ENCODE results near the gene REPIN1. TPM values are rescaled to one million over a fixed set of nuclear protein-coding genes. Genes with fewer than 3 reads are reported as not detected.

Gene REPIN1
- polyA plus RNA-seq, 1 of the 3 experiments (the other 2 are of a cell fraction), result 91.6 TPM

DNA sequence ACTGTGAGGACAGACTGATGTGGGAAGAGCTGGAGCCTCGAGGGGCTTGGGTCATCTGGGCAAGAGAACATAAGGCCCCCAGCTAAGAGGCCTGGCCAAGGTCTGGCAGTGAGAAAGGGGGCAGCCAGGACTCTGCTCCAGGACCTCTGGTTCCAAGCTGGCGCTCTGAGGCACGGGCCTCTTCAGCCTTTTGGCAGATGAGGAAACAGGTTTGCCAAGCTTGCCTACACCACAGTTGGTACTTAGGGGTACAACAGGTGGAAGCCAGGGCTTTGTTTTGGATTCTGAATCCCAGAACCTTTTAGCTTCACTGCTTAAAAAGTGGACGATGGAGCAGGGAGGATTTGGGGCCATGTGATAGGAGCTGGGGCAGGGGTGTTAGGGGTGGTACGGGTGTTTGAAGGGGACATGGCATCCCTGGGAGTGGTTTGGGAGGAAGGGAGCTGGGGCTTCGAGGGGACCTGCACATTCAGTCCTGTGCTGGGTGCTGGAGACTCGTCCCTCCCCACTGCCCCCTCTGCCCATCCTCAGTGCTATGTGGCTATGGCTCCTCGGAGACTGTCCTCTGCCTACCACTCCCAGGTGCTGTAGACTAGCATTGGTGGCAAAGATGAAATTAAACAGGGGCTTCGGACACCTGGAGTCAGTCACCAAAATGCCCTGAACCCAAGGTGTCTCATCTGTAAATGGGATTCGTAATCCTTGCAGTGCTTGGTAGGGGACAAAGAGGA lies 40.8 kb downstream of the REPIN1 start:
- 76% methylated on average over 8 of the region's 10 CpGs for WGBS (ENCODE audit: low lambda C conversion rate)
- H4K20me1 ChIP-seq (ENCODE audit: insufficient read depth), result no peaks in the 10 kb centered on the region
- CTCF ChIA-PET, result interaction anchor here (1.1 to 2.8 kb wide), 4 partner anchors 10 to 86 kb away, joined by 3 to 19 read pairs (median 4); partner anchors contain the start of genes ACTR3C and LRRC61

More for the DNA sequence above, 40.8 kb downstream of the REPIN1 start:
- Histone ChIP-seq H3K9me3 (no peaks in the 10 kb centered on the region), H3K4me1 (ENCODE audit: control insufficient read depth in 1 of 2, insufficient read depth in 2 of 2, low read depth in 1 of 2, low read length in 1 of 2) (peaks cover 0 to 13% of the 10 kb centered on the region in 2 experiments; a peak in 2 of 4 replicates), H3K27ac (ENCODE audit: low read depth in 2 of 2, low read length in 1 of 2) (no peak overlapping the region), H3K36me3 (replicated peaks in 1 of 2; ENCODE audit: control insufficient read depth in 1 of 2, insufficient read depth in 2 of 2, low read length in 1 of 2) (peaks cover 0 to 6% of the 10 kb centered on the region in 2 experiments), H3K9me2 (no peaks in the 10 kb centered on the region), H3K79me2 (ENCODE audit: insufficient read depth) (no peaks in the 10 kb centered on the region), H3K27me3 (ENCODE audit: insufficient read depth) (no peaks in the 10 kb centered on the region), H3F3A (replicated peaks; ENCODE audit: insufficient read depth) (no peaks in the 10 kb centered on the region), H2AFZ (ENCODE audit: low read depth) (no peak overlapping the region), H3K4me2 (no peak overlapping the region), H3K9ac (no peak overlapping the region), H3K4me3 (ENCODE audit: low read depth in 2 of 2, low read length in 1 of 2) (no peak overlapping the region)
- POLR2A ChIA-PET, result interaction anchor here (0.9 to 1.5 kb wide), 2 partner anchors 18 to 86 kb away, joined by 3 read pairs; partner anchors contain the start of genes ACTR3C and LRRC61
- no peak for TF ChIP-seq USF1 (IDR thresholded peaks at IDR 0.05; ENCODE audit: borderline replicate concordance, low read depth)
- TF ChIP-seq MEF2A (IDR thresholded peaks at IDR 0.05; ENCODE audit: borderline replicate concordance, low read depth), result no peak
- no peak for TF ChIP-seq SIN3A (IDR thresholded peaks at IDR 0.05; ENCODE audit: borderline replicate concordance, low read depth, low read length)
- no peak for TF ChIP-seq RAD21 (IDR thresholded peaks at IDR 0.05; ENCODE audit: low read length)
- TF ChIP-seq FOXM1 (IDR thresholded peaks at IDR 0.05; ENCODE audit: low read depth), result no peak
- TF ChIP-seq POLR2AphosphoS5 (IDR thresholded peaks at IDR 0.05; ENCODE audit: low read depth, low read length), result no peak
- TF ChIP-seq FOSL2 (IDR thresholded peaks at IDR 0.05; ENCODE audit: borderline replicate concordance, low read depth), result no peak
- TF ChIP-seq EZH2phosphoT487 (IDR thresholded peaks at IDR 0.05; ENCODE audit: borderline replicate concordance, low read depth), result no peak
- TF ChIP-seq RFX5 (IDR thresholded peaks at IDR 0.05; ENCODE audit: low read length), result no peak
- TF ChIP-seq JUND (IDR thresholded peaks at IDR 0.05), result no peak
- no peak for TF ChIP-seq TCF12 (IDR thresholded peaks at IDR 0.05)
- no peak for TF ChIP-seq MXI1 (IDR thresholded peaks at IDR 0.05; ENCODE audit: low read depth, low read length)
- TF ChIP-seq, protein P1, sequence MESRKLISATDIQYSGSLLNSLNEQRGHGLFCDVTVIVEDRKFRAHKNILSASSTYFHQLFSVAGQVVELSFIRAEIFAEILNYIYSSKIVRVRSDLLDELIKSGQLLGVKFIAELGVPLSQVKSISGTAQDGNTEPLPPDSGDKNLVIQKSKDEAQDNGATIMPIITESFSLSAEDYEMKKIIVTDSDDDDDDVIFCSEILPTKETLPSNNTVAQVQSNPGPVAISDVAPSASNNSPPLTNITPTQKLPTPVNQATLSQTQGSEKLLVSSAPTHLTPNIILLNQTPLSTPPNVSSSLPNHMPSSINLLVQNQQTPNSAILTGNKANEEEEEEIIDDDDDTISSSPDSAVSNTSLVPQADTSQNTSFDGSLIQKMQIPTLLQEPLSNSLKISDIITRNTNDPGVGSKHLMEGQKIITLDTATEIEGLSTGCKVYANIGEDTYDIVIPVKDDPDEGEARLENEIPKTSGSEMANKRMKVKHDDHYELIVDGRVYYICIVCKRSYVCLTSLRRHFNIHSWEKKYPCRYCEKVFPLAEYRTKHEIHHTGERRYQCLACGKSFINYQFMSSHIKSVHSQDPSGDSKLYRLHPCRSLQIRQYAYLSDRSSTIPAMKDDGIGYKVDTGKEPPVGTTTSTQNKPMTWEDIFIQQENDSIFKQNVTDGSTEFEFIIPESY (IDR thresholded peaks at IDR 0.05; ENCODE audit: borderline replicate concordance, low read depth), result no peak
- TF ChIP-seq CTCF (IDR thresholded peaks at IDR 0.05), result no peak
- TF ChIP-seq CHD2 (IDR thresholded peaks at IDR 0.05; ENCODE audit: low read length, partially characterized antibody), result no peak
- TF ChIP-seq IRF3 (IDR thresholded peaks at IDR 0.05; ENCODE audit: low read depth, low read length), result no peak
- TF ChIP-seq TEAD4 (IDR thresholded peaks at IDR 0.05; ENCODE audit: borderline replicate concordance, insufficient read depth), result no peak
- TF ChIP-seq, protein P2, sequence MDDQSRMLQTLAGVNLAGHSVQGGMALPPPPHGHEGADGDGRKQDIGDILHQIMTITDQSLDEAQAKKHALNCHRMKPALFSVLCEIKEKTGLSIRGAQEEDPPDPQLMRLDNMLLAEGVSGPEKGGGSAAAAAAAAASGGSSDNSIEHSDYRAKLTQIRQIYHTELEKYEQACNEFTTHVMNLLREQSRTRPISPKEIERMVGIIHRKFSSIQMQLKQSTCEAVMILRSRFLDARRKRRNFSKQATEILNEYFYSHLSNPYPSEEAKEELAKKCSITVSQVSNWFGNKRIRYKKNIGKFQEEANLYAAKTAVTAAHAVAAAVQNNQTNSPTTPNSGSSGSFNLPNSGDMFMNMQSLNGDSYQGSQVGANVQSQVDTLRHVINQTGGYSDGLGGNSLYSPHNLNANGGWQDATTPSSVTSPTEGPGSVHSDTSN (IDR thresholded peaks at IDR 0.05), result no peak
- no peak for DNase-seq
